Dendritic cell treated with granulocyte-macrophage colony-stimulating factor and Interleukin-4, amounts not matched to agents 40 ng/mL and 50 ng/mL, for 4 days (primary cell): ENCODE results near the gene C17orf50.

ENCODE experiments used
- H3K27ac Mint-ChIP-seq: one replicate; pipeline ENCODE4 v1.8.0; 2022; ENCODE audit warnings: mild to moderate bottlenecking, mixed read lengths
- H3K27me3 Mint-ChIP-seq: one replicate; pipeline ENCODE4 v1.8.0; 2022; ENCODE audit warnings: mild to moderate bottlenecking, mixed read lengths
- H3K36me3 Mint-ChIP-seq: one replicate; pipeline ENCODE4 v1.8.0; 2022; ENCODE audit warnings: low read depth, mixed read lengths
- H3K4me1 Mint-ChIP-seq: one replicate; pipeline ENCODE4 v1.8.0; 2022; ENCODE audit warnings: low read depth, mixed read lengths
- H3K4me3 Mint-ChIP-seq: one replicate; pipeline ENCODE4 v1.8.0; 2022; ENCODE audit warnings: mild to moderate bottlenecking, moderate library complexity, mixed read lengths
- H3K9me3 Mint-ChIP-seq: one replicate; pipeline ENCODE4 v1.8.0; 2022; ENCODE audit warnings: mixed read lengths
- intact Hi-C: fragments of 100-400 bp; cut with micrococcal nuclease; formaldehyde crosslinking; loops from one replicate; pipeline ENCODE4 v1.15.0; 2022

Gene C17orf50

DNA sequence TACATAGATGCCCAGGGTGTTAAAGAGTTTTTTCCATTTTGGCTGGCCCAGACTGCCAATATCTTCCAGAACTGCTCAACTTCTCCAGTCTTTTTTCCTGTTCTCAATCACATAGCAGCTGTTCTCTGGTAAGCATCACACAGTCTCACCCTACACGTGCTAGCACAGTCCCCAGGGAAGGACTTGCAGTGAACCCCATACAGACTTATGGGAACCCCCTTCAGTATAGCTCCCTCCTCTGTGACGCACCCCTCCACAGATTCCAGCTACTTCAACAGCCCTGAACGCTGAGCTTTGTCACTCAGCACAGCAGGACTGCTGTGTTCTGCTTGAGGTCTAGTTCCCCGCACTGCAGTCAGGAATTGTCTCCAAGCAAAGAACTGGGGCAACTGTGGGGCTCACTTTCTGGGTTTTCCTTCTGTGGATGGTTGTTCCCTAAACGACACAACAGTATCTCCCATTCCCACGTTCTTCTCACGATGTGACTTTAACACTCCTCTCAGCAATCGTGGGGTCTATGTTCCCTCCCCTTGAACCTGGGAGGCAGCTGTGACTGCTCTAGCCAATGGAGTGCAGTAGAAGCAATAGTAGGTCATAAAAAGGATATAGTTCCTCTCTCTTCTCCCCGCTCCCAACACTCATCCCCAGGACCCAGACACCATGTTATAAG, 31.1 kb downstream of the C17orf50 start:
- Mint-ChIP-seq H3K27me3 (peaks cover 68% of the 10 kb centered on the region), H3K4me1 (peaks cover 22% of the 10 kb centered on the region), H3K36me3 (no peaks in the 10 kb centered on the region), H3K27ac (no peak overlapping the region), H3K4me3 (no peak overlapping the region), H3K9me3 (no peaks in the 10 kb centered on the region)
- intact Hi-C loops: no loop called here

DNA sequence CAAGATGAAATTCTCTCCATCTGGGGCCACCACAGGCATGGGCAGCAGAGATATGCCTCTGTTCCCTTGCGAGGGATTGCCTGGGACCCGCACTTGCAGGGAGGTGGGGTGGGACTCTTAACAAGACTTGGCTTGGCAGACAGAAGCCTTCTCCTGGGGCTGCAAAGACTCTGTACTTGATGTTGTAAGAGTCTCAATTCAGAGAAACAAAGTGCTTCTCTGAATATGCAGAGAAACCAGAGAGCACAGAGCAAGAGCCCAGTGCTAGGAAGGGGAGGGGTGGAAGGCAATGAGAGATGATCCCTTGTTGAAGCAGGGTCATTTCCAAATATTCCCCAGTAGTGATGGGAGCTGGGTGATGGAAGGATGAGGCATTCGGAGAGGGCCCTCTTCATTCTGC, 32.6 kb downstream of the C17orf50 start:
- no peak overlapping the region for H3K27ac Mint-ChIP-seq
- intact Hi-C loops: no loop called here
- H3K27me3 Mint-ChIP-seq: peaks cover 72% of the 10 kb centered on the region
- H3K9me3 Mint-ChIP-seq: no peaks in the 10 kb centered on the region
- H3K4me1 Mint-ChIP-seq: peaks cover 22% of the 10 kb centered on the region
- no peak overlapping the region for H3K4me3 Mint-ChIP-seq
- H3K36me3 Mint-ChIP-seq: no peaks in the 10 kb centered on the region

DNA sequence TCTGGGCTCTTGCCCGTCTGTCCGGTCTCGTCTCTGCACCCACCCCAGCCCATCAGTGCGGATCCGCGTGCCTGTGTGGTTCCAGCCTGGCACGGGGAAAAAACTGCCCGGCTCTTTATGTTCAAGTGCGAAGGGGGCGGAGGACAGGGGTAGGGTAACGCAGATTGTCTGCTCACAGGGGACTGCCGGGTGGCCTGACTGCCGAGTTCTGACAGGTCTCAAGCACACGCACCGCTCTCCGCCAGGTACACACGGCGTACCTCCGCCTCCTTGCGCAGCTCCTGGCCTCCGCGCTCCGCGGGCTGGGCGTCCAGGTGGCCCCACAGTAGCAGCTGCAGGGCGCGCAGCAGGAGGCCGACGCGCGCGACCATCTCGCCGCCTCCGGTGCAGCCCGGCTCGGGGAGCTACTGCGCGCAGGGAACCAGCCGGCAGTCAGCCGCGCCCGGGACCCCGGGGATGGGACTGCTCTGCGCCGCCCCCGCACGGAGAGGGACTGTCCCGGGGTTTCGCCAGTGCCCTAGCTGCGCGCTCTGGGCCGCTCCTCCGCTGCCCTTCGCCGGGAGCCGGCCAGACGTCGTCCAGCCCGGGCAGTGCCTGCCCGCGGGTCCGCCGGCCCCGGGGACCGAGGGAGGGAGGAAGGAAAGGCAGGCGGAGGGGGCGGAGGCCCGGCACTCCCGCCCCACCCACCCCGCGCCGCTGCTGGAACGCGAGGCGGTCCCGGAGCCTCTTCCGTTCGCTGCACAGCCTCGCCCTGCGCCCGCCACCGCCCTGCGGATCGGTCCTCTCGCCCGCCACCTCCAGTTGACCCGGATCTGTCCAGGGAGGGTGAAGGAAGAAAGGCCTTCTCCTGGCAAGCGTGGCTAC, 34.6 kb downstream of the C17orf50 start, which contains the start of gene MMP28:
MMP28 (minus strand) TSS at position 635 of the 864 bp plus-strand sequence; CDS start at position 371, 264 bp downstream.
- intact Hi-C loops: no loop called here
- Mint-ChIP-seq H3K36me3 (no peaks in the 10 kb centered on the region), H3K4me3 (peak within 1 kb of the TSS; percentile 70), H3K27ac (no peak within 1 kb of the TSS), H3K9me3 (no peaks in the 10 kb centered on the region), H3K27me3 (peaks cover 78% of the 10 kb centered on the region), H3K4me1 (peaks cover 15% of the 10 kb centered on the region)

DNA sequence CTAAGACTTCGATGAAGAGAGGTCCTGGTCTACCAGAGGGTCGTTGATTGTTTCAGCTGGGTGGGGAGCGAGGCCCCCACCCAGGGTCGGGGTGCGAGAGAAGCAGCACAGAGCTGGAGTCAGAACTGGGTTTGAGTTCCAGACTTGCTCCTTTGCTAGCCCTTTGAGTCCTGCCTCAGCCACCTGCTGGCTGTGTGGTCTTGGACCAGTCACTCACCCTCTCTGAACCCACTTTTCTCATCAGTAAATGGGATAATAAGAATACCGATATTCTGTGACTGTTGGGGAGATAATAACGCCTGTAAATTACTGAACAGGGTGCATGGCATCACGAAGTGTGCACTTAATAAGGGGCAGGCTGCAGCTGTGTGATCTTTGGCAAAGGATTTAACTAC, 35.2 kb downstream of the C17orf50 start:
- H3K4me3 Mint-ChIP-seq: peak overlapping the region; percentile 70
- intact Hi-C loops: no loop called here
- H3K36me3 Mint-ChIP-seq: no peaks in the 10 kb centered on the region
- H3K9me3 Mint-ChIP-seq: no peaks in the 10 kb centered on the region
- H3K27me3 Mint-ChIP-seq: peaks cover 78% of the 10 kb centered on the region
- no peak overlapping the region for H3K27ac Mint-ChIP-seq
- H3K4me1 Mint-ChIP-seq: peaks cover 16% of the 10 kb centered on the region

DNA sequence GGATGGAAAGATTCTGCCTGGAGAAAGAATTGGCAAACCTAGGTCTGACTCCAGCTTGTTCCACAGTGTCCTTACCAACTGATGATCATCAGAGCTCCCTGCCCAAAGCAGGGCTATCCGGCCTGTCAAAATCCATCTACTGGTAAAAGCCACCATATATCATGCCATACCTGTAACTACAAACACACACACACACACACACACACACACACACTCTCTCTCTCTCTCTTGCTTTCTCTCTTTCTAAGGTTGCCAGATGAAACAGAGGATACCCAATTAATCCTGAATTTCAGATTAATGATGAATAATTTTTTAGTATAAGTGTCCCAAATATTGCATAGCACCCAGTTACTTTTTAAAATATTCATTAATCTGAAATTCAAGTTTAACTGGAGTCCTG, 36.3 kb downstream of the C17orf50 start:
- peaks cover 26% of the 10 kb centered on the region for H3K4me1 Mint-ChIP-seq
- H3K27ac Mint-ChIP-seq: no peak overlapping the region
- H3K36me3 Mint-ChIP-seq: no peaks in the 10 kb centered on the region
- no peaks in the 10 kb centered on the region for H3K9me3 Mint-ChIP-seq
- no peak overlapping the region for H3K4me3 Mint-ChIP-seq
- intact Hi-C loops: no loop called here
- peaks cover 75% of the 10 kb centered on the region for H3K27me3 Mint-ChIP-seq

DNA sequence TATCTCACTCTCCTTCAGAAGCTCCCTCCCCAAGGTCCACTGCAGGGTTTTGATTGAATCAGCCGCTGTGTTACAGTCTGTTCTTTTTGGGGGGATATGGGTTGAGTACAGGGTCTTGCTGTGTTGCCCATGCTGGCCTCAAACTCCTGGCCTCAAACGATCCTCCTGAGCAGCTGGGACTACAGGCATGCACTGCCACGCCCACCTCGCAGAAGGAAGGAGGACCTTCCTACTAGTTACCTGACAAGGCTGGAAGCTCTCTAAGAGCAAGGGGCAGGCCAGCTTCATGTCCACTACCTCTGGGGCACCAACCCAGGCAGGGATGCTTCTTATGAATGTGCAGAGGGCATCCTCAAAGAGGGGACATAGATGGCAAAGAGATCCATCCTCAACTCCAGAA, 36.7 kb downstream of the C17orf50 start:
- H3K4me3 Mint-ChIP-seq: no peak overlapping the region
- intact Hi-C loops: no loop called here
- peaks cover 72% of the 10 kb centered on the region for H3K27me3 Mint-ChIP-seq
- H3K27ac Mint-ChIP-seq: no peak overlapping the region
- no peaks in the 10 kb centered on the region for H3K9me3 Mint-ChIP-seq
- H3K4me1 Mint-ChIP-seq: peaks cover 30% of the 10 kb centered on the region
- H3K36me3 Mint-ChIP-seq: no peaks in the 10 kb centered on the region

DNA sequence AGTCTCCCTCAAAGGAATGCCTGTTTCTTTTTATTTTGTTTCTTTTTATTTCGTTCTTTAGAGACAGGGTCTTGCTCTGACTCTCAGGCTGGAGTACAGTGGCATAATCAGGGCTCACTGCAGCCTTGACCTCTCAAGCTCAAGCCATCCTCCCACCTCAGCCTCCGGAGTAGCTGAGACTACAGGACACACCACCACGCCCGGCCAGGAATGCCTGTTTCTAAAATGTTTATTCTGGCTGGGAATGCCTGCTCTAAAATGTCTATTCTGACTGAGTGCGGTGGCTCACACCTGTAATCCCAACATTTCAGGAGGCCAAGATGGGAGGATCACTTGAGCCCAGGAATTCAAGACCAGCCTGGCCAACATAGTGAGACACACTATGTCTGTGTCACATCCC, 37.2 kb downstream of the C17orf50 start:
- H3K36me3 Mint-ChIP-seq: no peaks in the 10 kb centered on the region
- H3K27ac Mint-ChIP-seq: no peak overlapping the region
- no peaks in the 10 kb centered on the region for H3K9me3 Mint-ChIP-seq
- intact Hi-C loops: no loop called here
- H3K4me1 Mint-ChIP-seq: peaks cover 30% of the 10 kb centered on the region
- H3K4me3 Mint-ChIP-seq: no peak overlapping the region
- peaks cover 69% of the 10 kb centered on the region for H3K27me3 Mint-ChIP-seq

DNA sequence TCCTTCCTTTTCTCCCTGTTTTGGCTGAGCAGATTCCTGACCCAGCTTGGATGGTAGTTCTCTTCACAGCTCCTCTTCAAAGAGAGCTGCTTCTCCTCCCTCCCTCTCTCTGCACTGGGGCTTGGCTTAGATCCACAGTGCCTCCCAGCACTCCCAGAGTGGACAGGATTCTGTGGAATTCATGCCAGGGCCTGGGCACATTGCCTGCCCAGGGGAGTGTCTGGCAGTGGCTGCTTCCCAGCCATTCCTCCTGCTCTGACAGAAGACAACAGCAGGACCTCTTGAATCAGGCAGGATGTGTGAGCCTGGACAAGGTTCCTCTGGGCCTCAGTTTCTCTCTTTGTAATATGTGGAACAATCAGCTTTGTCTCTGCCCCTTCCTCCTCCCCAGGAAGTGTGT, 39.3 kb downstream of the C17orf50 start:
- Mint-ChIP-seq H3K27me3 (peaks cover 51% of the 10 kb centered on the region), H3K4me3 (no peak overlapping the region), H3K27ac (no peak overlapping the region), H3K4me1 (peaks cover 27% of the 10 kb centered on the region), H3K9me3 (no peaks in the 10 kb centered on the region), H3K36me3 (no peaks in the 10 kb centered on the region)
- intact Hi-C loops: no loop called here

DNA sequence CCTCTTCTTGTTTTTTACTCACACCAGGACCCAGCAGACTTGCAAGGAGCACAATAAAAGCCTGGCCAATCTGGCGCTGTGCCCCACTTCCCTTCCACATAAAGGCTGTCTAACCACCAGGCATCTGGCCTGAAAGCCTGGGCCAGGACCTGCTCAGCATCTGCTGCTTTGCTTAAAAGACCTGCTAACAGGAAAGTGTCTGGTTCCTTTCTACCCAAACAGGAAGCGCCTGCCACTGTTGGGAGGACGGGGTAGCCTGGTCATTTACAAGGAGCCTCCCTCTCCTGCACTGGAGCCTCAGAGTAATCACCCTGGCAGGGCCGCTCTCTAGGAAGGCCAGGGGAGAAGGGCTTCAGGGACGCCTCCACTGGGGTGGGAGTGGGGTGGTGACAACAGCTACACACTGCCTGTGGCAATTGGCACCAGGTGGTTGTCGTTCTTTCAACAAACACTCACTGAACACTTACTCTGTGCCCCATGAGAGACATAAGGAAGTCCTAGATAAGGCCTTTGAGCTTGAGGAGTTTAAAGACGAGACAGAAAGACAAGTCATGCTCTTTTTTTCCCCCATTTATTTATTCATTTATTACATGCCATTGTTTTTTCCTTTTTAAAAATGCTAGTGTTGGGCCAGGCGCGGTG, 41.0 kb downstream of the C17orf50 start:
- Mint-ChIP-seq H3K27me3 (peaks cover 39% of the 10 kb centered on the region), H3K36me3 (no peaks in the 10 kb centered on the region), H3K4me1 (peaks cover 17% of the 10 kb centered on the region), H3K4me3 (no peak overlapping the region), H3K27ac (peak overlapping the region; percentile 75), H3K9me3 (no peaks in the 10 kb centered on the region)
- intact Hi-C loops: no loop called here

DNA sequence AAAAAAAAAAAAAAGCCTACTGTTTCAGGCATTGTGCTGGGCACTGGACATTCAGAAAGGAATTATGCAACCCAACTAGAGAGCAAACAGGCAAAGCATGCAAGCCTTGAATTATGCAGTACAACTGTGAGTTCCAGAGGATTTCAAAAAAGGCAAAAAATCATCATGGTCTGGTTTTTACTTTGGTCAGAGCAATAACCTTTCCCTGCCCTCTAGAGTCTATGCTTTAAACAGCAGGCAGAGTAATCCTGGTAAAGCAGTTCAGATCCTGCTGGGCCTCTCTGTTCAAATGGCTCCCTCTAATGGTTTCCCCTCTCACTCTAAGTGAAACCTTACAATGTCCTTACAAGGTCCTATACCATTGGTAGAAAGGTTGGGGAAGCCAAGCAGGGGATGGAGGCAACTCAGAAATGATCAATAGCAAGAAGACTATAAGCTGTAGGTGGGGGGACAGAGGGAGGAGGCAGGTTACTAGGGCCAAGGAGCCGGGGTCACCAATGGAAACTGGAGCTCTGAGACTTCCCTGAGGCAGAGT, 44.0 kb downstream of the C17orf50 start:
- H3K27me3 Mint-ChIP-seq: peaks cover 27% of the 10 kb centered on the region
- no peak overlapping the region for H3K27ac Mint-ChIP-seq
- H3K36me3 Mint-ChIP-seq: peaks cover 5% of the 10 kb centered on the region
- no peaks in the 10 kb centered on the region for H3K9me3 Mint-ChIP-seq
- H3K4me3 Mint-ChIP-seq: no peak overlapping the region
- peaks cover 40% of the 10 kb centered on the region for H3K4me1 Mint-ChIP-seq
- intact Hi-C loops: loop anchor here (1.0 kb wide), 1 partner anchor 40 kb away; no protein-coding TSS in a partner anchor

DNA sequence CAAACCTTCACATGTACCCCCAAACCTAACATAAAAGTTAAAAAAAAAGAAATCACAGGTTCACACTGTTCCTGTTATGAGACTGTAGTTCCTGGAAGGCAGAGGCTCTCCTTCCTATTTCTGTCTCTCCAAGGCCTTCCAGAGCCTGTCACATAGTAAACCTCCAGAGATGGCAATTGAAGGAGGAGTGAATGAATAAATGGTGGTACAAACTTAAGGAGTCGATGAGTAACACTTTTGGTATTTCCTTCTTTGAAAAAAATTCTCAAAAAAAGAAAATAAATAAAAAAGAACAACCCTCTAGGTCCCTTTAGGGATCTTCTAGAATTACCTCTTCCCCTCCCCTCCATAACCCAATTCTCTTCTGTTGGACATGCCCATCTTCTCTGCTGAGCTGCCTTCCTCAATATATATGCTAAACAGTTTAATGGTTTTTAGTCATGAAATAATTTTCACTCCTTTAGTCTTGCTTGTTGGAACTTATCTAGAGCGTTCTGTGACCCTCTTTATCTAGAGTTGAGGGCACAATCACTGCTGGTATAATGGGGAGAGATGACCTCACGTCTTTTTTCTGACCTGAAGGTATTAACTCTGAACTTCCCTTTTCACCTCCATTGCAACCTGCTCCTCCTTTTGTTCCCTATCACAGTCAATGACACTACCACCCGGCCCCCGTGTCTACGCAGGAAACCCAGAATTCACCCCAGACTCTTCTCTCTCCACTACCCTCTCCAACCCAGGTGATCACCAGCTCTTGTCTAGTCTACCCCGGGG, 46.9 kb downstream of the C17orf50 start:
- Mint-ChIP-seq H3K9me3 (no peaks in the 10 kb centered on the region), H3K4me3 (no peak overlapping the region), H3K36me3 (peaks cover 11% of the 10 kb centered on the region), H3K27me3 (peaks cover 17% of the 10 kb centered on the region), H3K4me1 (peaks cover 40% of the 10 kb centered on the region), H3K27ac (peak overlapping the region; percentile 97)
- intact Hi-C loops: no loop called here

DNA sequence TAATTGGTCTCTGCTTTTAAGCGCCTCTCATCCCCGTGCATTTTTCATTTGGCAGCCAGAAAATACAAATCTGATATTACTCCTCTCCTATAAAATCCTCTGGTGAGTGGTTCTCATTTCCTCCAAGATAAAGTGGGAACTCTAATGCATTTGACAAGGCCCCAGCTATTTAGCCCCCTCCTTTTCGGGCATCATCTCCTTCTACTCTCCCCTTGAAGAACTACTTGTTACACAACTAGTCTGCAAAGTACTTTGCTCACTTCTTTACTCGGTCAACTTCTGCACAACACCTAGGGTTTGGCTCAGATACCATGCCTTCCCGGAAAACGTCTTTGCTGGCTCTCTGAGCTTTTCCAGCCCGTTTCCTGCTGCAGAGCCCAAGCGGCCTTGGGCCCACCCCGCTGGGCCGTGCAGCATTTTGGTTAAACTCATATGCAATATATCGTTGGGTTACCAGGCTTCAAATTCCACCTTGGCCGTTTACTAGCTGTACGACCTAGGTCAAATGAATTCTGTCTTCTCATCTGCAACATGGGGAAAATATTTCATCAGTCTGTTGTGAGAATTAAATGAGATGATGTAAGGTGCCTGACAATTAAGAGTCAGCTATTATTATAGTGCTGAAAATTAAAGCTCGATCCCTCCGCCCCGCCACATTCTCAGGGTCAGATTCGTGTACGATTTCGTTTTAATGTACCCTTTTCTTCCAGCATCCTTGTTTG, 47.7 kb downstream of the C17orf50 start:
- Mint-ChIP-seq H3K36me3 (peaks cover 18% of the 10 kb centered on the region), H3K27ac (peak overlapping the region; percentile 97), H3K9me3 (no peaks in the 10 kb centered on the region), H3K4me1 (peaks cover 46% of the 10 kb centered on the region), H3K4me3 (peak overlapping the region; percentile 94), H3K27me3 (peaks cover 15% of the 10 kb centered on the region)
- intact Hi-C loops: no loop called here
